Limb (tissue), 2 donors: ENCODE results near the gene SLIT3.

Experiments
- DNase-seq, 2 donors: peaks; one replicate each; pipeline ENCODE4 v3.0.0-alpha.2; 2016; ENCODE audit errors: extremely low spot score in 2 of 2

The SLIT3 gene

DNA sequence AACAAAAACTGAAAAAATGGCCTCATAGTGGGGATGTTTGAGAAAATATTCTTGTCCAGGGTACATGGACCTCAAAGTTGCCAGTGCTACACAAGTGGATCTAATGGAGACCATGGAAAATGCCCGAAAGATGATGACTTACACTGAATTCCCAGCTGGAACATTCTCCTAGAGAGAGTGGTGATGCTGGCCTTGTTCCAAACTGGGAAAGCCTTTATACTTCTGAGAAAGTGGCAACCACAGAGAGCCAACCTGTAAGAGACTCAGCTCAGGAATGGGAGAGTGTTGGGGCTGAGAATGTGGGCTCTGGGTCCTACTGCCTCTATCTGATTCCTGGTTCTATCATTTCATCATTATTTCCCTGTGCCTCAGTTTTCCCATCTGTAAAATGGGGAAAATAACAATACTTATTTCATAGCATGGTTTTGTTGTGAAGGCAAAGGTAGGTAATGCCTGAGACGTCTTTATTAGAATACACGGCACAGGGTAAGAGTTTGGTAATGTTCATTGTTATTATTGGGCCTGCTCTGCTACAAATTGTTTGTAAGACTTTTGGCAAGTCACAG is 492.8 kb downstream of the SLIT3 start:
- no peak for DNase-seq

DNA sequence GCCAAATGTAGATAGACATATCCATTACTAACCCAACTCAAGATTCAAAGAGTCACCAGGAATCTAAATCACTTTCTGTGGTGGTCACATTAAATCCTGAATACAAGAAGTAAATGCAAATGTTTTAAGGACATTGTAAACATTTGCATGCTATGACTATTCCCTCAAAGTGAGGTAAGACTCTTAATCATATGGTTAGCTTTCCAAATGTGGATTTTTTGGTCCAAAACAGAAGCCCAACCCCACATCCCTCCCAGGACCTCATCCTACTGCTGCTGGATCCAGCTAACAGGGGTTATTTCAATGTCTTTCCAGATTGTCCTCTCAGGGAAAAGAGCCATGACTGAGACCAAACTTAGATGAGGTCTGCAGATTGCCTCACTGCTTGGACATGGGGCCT is 493.7 kb downstream of the SLIT3 start:
- DNase-seq, result no peak

DNA sequence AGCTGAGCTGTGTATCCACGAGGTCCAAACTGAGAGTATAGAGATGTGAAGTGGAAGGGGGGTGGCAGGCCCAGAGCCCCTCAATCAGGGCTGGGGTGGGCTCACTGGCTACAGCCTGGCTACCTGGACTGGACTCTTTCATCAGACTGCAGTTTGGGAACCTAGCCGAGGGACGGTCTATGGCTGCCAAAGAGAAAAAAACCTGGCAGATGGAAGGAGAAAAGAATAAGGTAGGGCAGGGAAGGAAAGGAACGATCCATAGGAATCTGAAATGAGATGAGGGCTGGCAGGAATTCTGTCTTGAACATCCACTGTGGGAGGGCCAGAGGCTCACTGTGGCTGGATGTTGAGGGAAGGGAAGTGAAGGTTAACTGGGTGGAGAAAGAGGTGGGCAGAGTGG is 497.4 kb downstream of the SLIT3 start:
- DNase-seq, result no peak

DNA sequence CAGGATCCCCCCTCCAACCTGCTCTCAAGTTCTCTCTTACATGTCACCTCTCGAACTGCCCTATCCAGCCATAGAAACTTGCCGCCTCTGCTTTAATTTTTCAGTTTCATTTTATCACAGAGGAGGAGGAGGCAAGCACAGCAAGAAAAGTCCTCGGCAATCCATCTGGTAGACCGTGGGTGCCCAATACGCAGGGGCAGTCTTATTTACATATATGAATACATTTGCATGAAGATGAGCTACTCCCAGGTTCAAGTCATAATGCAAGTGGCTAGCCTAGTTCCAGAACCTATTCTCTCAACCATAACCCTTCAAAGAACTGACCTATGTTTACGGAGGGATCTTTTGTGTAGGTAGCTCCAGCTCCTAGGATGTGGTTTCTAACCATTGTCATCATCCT is 498.6 kb downstream of the SLIT3 start:
- no peak for DNase-seq

DNA sequence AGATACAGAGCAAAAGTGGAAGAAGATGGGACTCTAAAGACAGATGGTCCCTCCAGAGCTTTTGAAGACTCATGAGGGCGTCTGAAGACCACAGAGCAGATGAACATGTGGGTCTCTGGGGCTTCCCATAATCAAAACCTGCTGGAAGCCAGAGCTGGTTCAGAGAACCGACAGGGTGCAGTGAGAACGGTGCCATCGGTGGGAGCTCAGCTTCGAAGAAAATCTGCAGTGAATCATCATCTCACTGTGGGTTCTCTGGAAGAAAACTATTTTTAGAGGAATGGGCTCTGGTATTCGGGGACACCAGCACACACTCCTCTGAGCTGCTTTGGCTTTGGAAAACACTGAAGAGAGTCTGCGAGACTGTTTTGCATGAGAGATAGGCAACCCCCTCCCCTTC is 499.4 kb downstream of the SLIT3 start:
- DNase-seq, result no peak

DNA sequence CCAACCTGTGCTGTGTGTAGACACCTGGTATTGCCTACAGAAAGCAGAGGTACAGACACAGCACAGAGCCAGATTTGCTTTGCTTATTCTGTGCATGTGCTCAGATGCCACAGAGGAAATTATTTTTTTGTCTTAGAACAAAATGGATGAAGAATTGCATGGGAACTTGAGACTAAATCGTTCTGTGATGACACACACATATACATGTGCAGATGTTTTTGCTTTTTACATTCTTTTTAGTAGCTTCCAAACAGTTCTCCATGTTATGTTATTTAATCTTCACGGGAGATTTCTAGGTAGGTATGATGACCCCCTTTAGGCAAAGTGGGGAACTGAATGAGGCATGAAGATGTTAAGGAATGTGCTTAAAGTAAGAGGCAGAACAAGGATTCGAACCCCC is 500.2 kb downstream of the SLIT3 start:
- DNase-seq, result no peak

DNA sequence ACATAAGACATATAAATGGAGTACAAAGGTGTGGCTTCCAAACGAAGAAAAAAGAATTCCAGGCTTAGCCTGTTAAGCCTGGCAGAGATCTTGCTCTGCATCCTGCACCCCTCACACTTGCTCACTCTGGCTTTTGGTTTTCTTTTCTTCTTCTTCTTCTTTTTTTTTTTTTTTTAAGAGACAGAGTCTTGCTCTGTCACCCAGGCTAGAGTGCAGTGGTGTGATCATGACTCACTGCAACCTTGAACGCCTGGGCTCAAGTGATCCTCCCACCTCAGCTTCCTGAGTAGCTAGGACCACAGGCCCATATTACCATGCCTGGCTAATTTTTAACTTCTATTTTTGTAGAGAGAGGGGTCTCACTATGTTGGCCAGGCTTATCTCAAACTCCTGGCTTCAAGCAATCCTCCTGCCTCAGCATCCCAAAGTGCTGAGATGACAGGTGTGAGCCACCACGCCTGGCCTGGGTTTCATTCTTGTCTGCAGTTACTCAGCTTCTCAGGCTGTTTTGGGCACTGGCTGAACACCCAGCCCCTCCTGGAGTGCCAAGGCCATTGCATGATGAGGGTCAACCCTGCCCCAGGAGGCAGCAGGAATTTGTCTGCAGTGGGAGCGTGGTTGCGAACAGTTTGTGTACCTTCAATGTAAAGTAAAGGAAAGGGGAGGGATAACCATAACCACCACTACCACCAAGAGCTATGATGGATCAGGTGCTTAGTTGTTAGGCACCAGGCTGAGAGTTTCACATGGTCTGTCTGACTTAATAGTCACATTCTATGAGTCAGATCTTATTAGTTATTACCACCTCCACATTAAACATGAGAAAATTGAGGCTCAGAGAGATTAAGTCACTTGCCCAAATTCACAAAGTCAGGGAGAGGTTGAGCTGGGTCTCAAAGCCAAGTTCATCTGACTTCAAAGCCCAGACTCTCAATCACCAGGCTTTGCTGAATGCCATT is 502.6 kb downstream of the SLIT3 start:
- DNase-seq, result no peak

DNA sequence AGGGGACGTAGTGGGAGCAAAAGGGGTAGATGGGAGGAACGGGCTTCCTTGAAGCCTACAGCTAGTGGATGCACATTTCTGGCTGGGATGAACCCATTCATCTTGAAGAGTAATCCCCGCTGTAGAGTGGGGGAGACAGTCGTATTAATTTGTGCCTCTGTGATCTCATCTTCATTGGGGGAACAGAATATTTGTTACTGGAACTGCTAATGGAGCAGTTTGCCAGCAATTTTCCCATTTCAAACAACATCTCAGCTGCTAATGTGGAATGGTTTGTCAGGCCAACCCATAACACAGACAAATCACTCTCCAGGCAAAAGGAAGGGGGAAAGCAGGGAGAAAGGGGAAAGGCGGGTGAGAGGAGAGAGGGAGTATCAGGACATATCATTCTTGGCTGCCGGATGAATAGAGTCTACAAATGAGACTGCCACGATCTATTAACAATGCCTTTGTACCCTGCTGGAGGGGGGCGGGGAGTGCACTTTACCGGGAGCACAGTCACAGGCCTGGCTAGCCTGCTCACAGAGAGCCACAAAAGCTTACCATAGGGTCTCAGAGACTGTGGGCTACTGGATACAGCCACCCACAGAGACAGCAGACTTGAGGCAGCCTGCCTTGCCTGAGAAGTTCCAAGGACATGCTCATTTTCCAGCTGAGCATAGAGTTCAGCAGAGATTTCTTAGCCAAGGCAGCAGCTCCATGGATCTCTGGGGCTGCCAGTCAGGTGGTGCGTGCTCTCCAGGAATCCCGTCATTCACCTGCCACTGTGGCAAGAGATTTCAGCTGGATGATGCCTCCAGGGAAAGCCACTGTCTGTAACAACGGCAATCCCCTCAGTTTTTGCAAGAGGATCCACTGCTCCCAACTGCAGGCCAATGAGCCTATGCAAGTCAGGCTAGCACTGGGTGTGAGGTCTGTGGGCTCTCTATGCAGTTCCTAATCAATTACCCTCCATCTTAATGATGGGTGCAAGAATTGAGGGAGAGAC is 504.1 kb downstream of the SLIT3 start:
- DNase-seq, result peak; percentile 56 to 57

DNA sequence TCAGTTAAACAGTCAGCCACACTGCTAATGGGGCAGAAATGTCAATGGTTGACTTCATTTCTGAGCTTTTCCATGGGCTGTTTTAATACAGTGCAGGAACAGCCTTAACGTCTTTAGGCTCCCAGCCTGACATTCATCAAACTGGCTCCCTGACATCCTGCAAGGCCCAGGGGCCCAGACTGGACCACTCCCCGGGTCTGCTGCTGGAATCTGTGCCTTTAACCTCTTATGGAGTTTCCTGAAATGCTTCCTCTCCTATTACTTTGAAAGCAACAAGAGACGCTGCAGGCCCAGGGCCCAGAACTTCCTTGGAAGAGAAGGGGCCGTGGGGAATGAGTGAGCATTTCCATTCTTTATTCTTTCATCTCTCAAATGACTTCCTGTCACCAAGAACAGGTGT is 504.9 kb downstream of the SLIT3 start:
- peak in 1 of 2 donors; percentile 42 for DNase-seq

DNA sequence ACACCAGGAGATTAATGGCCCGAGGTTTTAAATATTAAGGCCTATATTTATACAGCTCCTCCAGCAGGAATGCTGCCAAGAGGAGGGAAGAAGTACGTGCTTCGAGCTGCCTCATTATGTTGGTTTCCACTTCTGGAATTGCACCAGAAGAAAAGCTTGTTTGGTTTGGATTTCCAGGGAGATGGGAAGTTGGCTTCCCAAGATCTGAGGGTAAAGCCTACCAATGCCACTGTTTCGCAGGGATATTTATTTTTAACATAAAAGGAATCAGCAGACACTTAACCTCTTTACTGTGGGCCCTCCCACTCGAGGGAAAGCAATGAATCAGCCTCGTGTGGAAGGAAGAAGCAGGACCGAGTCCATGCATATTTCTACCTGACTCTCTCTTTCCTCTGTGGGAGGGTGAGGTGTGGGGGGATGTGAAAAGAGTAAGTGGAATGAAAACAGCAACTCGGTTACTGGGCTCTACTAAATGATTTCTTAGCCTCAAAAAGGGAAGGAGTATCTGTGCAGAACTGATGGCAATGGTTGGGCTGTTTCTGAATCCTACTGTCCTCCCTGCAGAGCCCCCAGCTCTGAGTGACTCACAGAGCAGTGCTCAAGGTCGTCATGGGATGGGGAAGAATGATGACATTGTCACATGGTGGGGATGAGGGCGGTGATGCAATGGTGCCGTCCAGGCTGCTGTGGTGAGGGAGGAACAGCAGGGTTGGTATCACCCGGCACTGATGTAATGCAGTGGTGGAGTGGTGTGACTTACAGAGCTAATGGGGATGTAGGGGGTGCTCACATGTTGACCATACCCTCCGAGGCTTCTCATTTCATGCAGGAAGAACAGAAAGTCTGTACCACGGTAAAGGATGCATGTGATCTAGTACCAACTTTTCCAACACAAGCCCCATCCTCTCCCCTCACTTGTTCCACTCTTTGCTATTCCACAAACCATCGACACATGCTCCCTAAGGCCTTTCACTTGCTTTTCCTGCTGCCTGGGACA is 506.8 kb downstream of the SLIT3 start:
- DNase-seq, result peak; percentile 55 to 68

DNA sequence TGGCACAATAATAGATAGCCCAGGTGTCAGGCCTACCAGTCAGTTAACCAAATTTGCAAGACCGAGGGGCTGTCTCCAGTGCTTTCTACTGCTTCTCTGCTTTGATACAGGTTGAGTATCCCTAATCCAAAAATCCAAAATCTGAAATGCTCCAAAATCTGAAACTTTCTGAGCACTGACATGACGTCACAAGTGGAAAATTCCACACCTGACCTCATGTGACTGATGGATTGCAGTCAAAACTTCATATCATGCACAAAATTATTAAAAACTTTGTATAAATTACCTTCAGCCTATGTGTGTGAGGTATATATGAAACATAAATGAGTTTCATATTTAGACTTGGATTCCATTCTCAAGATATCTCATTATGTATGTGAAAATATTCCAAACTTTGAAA is 508.3 kb downstream of the SLIT3 start:
- no peak for DNase-seq

DNA sequence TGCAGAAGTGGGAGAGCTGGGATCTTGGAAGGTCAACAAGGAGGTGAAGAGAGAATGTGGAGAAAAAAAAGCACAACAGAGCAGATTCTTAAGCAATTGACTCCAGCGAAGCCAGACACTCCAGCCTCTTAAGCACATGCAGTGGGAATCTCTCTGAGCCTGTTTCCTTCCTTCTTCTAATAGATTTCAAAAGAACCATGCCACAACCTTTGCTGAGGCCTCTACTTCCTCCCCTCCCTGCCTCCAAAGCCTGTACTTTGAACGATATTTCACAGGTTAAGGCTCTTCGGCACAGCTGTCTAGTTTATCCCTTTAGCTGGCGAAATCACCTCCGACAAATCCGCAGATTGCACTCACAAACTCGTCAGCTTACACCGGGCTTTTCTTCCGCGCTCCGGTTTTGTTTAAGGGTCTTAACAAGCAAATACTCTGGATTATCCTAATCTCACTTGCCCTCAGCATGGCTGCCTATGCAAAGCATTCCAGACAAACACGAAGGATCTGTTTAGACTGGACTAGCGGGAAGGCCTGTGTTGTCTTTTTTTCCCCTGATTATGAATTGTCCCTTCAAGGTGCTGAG is 510.2 kb downstream of the SLIT3 start:
- DNase-seq, result no peak

DNA sequence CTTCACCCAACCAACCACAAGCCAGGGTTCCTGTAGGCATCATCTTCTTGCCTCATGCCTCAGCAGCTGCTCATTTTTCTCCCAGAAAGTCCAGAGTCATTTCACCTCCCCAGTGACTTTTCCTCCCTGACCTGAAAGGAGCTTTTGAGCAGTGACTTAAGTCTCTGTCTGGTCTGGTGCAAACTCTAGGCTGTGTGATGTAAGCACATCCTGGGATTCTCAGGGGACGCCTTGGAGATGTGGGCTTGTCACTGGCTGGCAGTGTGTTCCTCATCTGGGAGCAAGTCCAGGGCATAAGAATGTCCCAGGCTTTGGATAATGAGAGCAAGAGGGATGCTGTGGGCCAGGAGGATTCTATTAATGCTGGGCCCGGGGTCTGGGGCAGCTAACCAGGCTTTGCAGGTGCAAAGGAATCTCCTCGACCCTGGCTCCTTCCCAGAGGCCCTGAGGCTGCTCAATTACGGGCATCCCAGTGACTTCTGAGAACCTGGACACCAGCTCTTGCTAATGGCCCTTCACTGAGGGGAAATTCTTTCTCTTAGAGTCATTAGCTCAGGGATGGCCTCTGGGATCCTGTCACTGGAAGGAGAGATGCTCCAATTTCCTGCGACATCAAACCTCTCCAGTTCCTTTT is 510.8 kb downstream of the SLIT3 start:
- no peak for DNase-seq

DNA sequence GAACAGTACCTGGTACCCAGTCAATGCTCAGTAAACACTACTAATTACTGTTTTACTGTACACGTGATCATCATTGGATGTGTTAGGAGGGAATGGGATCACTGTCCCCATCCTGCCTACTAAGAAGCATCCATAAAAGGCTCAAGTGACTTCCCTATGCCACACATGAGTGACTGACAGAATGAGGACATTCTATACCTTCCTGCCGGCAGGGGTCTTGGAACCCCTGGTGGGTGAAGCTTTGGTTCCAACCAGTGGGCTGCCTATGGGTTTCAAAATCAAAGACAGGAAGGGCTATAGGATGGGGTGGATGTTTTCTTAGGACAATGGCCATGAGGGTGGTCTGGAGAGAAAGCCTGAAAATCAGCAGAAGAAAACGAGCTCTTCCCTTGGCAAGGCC is 512.2 kb downstream of the SLIT3 start:
- no peak for DNase-seq

DNA sequence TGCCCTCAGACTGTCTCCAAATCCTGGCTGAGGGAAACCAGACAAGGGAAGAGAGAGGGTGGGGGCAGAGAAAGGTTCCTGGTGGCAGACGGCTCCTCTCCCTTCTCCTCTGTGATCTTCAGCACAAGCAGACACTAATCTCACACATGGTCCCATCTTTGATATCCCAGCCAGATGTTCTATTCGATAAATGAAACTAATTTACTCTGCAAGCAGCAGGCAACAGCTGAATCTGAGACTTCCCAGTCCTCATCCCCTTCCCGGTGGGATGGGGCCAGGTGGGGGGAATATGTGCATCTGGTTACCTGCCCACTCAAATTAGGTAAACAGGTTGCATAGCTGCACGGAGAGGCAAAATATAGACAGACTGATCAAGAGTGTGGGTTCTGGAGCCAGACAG is 512.8 kb downstream of the SLIT3 start:
- no peak for DNase-seq

DNA sequence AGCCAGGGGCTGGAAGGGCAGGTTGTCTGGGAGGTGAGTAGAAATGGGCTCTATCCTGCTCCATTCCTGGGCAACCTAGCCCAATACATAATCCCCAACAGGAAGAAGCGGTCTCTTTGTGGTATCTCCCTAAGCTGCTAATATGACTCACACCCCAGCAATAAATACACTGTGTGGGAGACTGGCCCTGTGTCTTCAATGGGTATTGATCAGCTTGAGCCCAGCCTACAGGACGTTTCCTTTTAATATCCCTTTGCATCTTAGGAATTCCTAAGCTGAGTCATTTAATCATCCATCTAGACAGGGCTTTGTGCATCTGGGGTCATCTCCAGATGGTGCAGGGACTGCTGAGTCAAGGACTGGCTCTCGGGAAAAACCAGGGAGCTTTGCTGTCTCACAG is 514.8 kb downstream of the SLIT3 start:
- DNase-seq, result no peak

DNA sequence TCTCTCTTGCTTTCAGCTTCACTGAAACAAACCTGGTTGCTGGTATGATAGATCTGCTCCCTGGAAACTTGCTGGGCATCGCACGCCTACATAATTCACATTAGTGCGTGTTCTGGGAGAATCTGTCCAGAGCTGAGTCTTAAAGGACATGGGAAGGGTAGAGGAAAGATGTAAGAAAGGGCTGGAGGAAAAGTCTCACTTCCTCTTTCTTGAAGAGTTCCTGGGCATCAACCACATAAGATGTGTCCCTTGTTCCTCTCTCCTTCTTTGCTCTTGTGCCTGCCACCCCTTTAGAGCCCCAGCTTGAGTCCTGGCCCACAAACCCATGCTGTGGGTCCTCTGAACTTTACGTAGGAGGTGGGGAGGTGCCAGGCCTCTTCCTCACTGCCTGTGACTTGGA is 516.5 kb downstream of the SLIT3 start:
- DNase-seq, result no peak

DNA sequence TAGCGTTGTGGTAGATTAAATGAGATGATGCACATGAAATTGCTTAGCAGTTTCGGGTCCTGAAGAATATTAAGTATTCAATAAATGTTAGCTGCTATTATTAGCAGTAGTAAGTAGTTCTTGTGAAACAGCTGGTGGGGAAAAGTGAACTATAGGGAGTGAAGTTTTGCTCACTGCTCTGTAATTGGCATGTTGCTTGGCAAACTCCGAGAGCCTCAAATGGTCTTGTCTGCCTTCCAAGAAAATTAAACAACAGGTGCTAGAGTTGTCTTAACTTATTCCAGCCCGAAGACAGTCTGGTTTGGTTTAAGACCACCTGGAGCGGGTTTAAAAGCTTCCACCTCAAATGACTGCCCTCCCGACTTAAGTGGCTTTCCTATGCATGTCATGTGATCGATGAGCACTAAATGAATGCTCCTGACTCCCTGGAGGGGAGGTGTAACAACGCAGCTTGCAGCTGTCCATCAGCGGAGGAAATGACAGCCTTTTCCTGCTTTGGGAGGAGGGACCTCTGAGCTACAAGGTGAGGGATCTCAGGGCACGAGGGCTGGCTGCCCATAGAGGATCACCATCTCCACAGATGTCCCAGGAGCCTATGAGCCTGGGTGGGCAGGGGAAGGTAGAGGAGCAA is 518.9 kb downstream of the SLIT3 start:
- DNase-seq, result peak in 1 of 2 donors; percentile 37

DNA sequence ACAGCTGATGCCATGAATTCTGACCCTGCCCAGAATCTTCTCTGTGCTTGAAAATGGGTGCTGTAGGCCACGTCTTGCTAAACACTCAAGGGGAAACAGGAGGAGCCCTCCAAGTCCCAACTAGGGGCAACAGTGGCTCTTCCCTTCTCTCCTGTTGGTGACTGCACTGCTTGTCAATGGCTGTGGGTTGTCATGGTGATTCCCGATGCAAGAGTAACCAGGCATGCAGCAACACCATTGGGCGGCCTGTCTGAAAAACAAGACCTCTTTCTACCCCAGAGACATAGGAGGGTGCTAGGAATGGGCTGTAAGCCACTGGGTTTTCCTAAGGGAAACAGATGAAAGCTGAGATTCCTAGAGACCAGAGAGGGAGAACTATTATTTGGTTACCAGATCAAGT is 520.1 kb downstream of the SLIT3 start:
- DNase-seq, result no peak
